ENCODE results near the gene GPN1. TPM values are rescaled to one million over a fixed set of nuclear protein-coding genes. Genes with fewer than 3 reads are reported as not detected.

The GPN1 gene
- polyA plus RNA-seq, 2 of the 4 experiments (the other 2 are of a cell fraction): 59.8 to 98.9 TPM

DNA sequence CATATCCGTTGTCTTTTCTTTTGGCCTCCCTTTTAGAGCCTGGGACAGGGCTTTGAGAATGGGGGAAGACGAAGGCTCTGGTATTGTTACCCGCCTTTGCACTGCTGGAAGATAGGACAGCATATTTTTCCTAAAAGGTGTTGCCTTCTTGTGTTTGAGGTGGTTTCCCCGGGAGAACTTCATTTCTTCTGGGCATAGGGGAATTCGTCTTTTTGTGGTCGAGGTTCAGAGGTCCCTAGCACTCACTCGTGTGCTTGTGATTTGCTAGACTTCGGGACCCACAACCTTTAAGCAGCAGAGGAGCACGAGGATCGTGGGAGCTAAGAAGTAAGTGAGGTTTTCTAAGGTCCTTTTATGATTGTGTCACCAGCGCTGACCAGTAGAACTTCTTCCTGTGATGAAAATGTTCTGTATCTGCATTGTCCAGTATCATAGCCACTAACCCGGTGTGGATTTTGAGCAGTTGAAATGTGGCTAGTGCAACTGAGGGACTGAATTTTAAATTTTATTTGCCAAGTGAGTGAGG is 45.4 kb upstream of the GPN1 start:
- ChIA-PET POLR2A (interaction anchor here (1.0 to 1.5 kb wide), 4 partner anchors 13 to 174 kb away, joined by 3 to 8 read pairs (median 4); partner anchors contain the start of genes NRBP1 and PPM1G), CTCF (interaction anchor here (1.5 kb wide), 1 partner anchor 21 kb away, joined by 3 read pairs; no protein-coding TSS in a partner anchor)
- Histone ChIP-seq H3K4me1 (peaks cover 12% of the 10 kb centered on the region), H3K27ac (peak overlapping the region; percentile 71 to 80), H3K9me3 (peaks cover 33% of the 10 kb centered on the region), H3K4me3 (peak overlapping the region; percentile 75), H3K4me2 (peak overlapping the region; percentile 82)
- 13% methylated on average over 12 of the region's 12 CpGs for WGBS (ENCODE audit: missing lambda C conversion rate)
- ATAC-seq (peak in 1 of 2 experiments; percentile 16; a peak in 3 of 6 replicates), FAIRE-seq (no peak), DNase-seq (ENCODE audit: low read depth in 1 of 2, low spot score in 1 of 2) (no peak)
- TF ChIP-seq ZNF302 (CRISPR knock-in tag; IDR thresholded peaks at IDR 0.05) (no peak), PHF8 (IDR thresholded peaks at IDR 0.05; ENCODE audit: borderline replicate concordance, low read depth) (peak; percentile 76)
- TF ChIP-seq, protein P1, sequence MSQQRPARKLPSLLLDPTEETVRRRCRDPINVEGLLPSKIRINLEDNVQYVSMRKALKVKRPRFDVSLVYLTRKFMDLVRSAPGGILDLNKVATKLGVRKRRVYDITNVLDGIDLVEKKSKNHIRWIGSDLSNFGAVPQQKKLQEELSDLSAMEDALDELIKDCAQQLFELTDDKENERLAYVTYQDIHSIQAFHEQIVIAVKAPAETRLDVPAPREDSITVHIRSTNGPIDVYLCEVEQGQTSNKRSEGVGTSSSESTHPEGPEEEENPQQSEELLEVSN (IDR thresholded peaks at IDR 0.05; ENCODE audit: borderline replicate concordance, low read depth): peak; percentile 36; the same call in 1 of the 2 replicates

DNA sequence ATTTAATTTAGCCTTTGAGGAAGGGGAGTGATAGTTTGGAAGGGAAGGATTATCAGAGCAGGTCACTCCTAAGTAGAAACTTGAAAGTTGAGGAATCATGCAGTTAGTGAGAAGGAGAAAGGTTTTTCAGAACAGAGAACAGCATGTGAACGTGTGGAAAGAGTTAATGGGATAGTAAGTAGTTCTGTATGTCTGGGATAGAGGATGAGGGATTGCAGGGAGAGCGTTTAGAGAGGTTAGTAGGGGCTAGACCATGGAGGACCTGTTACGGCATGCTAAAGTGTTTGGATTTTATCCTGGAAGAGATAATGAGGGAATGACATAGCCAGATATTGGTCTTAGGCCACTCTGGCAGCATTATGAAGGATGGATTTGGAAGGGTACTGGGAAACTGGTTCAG is 44.3 kb upstream of the GPN1 start:
- no peak for ATAC-seq
- H3K4me1 ChIP-seq: peaks cover 12% of the 10 kb centered on the region
- WGBS (ENCODE audit: missing lambda C conversion rate): 91% methylated on average over 3 of the region's 3 CpGs
- TF ChIP-seq JUN (IDR thresholded peaks at IDR 0.05) (no peak), CBX2 (IDR thresholded peaks at IDR 0.05; ENCODE audit: borderline replicate concordance, low read depth) (no peak), CBX8 (IDR thresholded peaks at IDR 0.05) (no peak), FOSL2 (IDR thresholded peaks at IDR 0.05) (no peak), FOSL2 (CRISPR knock-in tag; IDR thresholded peaks at IDR 0.05) (no peak), SMC3 (IDR thresholded peaks at IDR 0.05) (no peak), KDM1A (IDR thresholded peaks at IDR 0.05; ENCODE audit: low read depth) (no peak), EHMT2 (IDR thresholded peaks at IDR 0.05; ENCODE audit: low read depth) (no peak), ZNF302 (CRISPR knock-in tag; IDR thresholded peaks at IDR 0.05) (no peak), RARB (CRISPR knock-in tag; IDR thresholded peaks at IDR 0.05) (no peak), HDAC2 (IDR thresholded peaks at IDR 0.05) (no peak), FOSB (CRISPR knock-in tag; IDR thresholded peaks at IDR 0.05) (no peak)
- TF ChIP-seq, protein P2, sequence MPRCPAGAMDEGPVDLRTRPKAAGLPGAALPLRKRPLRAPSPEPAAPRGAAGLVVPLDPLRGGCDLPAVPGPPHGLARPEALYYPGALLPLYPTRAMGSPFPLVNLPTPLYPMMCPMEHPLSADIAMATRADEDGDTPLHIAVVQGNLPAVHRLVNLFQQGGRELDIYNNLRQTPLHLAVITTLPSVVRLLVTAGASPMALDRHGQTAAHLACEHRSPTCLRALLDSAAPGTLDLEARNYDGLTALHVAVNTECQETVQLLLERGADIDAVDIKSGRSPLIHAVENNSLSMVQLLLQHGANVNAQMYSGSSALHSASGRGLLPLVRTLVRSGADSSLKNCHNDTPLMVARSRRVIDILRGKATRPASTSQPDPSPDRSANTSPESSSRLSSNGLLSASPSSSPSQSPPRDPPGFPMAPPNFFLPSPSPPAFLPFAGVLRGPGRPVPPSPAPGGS (IDR thresholded peaks at IDR 0.05): no peak
- TF ChIP-seq, protein P3, sequence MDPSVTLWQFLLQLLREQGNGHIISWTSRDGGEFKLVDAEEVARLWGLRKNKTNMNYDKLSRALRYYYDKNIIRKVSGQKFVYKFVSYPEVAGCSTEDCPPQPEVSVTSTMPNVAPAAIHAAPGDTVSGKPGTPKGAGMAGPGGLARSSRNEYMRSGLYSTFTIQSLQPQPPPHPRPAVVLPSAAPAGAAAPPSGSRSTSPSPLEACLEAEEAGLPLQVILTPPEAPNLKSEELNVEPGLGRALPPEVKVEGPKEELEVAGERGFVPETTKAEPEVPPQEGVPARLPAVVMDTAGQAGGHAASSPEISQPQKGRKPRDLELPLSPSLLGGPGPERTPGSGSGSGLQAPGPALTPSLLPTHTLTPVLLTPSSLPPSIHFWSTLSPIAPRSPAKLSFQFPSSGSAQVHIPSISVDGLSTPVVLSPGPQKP (IDR thresholded peaks at IDR 0.05; ENCODE audit: low read depth, low read length): no peak
- H3K9me3 ChIP-seq: peaks cover 22% of the 10 kb centered on the region
- H3K4me3 ChIP-seq: peak overlapping the region; percentile 75
- H3K4me2 ChIP-seq: peak overlapping the region; percentile 82
- no peak for FAIRE-seq
- ChIA-PET POLR2A (no interaction called here), CTCF (interaction anchor here (1.7 kb wide), 1 partner anchor 12 kb away, joined by 8 read pairs; no protein-coding TSS in a partner anchor)
- no peak overlapping the region for H3K27ac ChIP-seq
- no peak for DNase-seq (ENCODE audit: low read depth in 1 of 2, low spot score in 1 of 2)

DNA sequence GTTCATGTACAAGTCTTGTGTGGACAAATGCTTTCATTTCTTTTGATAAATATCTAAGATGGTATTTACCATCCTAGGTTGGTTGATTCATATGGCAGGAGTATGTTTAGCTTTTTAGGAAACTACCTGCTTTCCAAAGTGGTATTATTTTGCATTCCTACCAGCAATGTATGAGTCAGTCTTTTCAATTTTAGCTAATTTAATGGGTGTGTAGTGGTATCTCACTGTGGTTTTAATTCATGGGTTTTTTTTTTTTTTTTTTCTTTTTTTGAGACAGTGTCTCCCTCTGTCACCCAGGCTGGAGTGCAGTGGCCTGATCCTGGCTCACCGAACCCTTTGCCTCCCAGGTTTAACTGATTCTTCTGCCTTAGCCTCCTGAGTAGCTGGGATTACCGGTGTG is 41.8 kb upstream of the GPN1 start:
- WGBS (ENCODE audit: missing lambda C conversion rate): 94% methylated on average over 2 of the region's 2 CpGs
- TF ChIP-seq HOXB13 (CRISPR knock-in tag; IDR thresholded peaks at IDR 0.05; ENCODE audit: low read depth) (no peak), TP53 (CRISPR knock-in tag; IDR thresholded peaks at IDR 0.05) (no peak), PHF8 (IDR thresholded peaks at IDR 0.05; ENCODE audit: borderline replicate concordance, low read depth) (no peak), TFCP2L1 (CRISPR knock-in tag; IDR thresholded peaks at IDR 0.05) (no peak), HOXB5 (CRISPR knock-in tag; IDR thresholded peaks at IDR 0.05) (no peak), MAFK (IDR thresholded peaks at IDR 0.05; ENCODE audit: partially characterized antibody) (no peak), ZC3H11A (IDR thresholded peaks at IDR 0.05) (no peak), ZNF302 (CRISPR knock-in tag; IDR thresholded peaks at IDR 0.05) (no peak), FOSB (CRISPR knock-in tag; IDR thresholded peaks at IDR 0.05) (no peak), EP300 (IDR thresholded peaks at IDR 0.05) (no peak), CHD2 (IDR thresholded peaks at IDR 0.05; ENCODE audit: low read length, partially characterized antibody) (no peak), RAD21 (conservative IDR thresholded peaks at IDR 0.05 in 1 of 2, IDR thresholded peaks at IDR 0.05 in 1 of 2) (no peak), HDAC2 (IDR thresholded peaks at IDR 0.05) (no peak), ZFP36 (IDR thresholded peaks at IDR 0.05; ENCODE audit: borderline replicate concordance, partially characterized antibody) (no peak), KDM1A (IDR thresholded peaks at IDR 0.05; ENCODE audit: low read depth) (no peak)
- TF ChIP-seq, protein P4, sequence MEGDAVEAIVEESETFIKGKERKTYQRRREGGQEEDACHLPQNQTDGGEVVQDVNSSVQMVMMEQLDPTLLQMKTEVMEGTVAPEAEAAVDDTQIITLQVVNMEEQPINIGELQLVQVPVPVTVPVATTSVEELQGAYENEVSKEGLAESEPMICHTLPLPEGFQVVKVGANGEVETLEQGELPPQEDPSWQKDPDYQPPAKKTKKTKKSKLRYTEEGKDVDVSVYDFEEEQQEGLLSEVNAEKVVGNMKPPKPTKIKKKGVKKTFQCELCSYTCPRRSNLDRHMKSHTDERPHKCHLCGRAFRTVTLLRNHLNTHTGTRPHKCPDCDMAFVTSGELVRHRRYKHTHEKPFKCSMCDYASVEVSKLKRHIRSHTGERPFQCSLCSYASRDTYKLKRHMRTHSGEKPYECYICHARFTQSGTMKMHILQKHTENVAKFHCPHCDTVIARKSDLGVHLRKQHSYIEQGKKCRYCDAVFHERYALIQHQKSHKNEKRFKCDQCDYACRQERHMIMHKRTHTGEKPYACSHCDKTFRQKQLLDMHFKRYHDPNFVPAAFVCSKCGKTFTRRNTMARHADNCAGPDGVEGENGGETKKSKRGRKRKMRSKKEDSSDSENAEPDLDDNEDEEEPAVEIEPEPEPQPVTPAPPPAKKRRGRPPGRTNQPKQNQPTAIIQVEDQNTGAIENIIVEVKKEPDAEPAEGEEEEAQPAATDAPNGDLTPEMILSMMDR (IDR thresholded peaks at IDR 0.05): no peak
- TF ChIP-seq, protein P5, sequence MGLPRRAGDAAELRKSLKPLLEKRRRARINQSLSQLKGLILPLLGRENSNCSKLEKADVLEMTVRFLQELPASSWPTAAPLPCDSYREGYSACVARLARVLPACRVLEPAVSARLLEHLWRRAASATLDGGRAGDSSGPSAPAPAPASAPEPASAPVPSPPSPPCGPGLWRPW (IDR thresholded peaks at IDR 0.05): no peak
- Histone ChIP-seq H3K4me3 (no peak overlapping the region), H3K9me3 (peaks cover 6% of the 10 kb centered on the region), H3K27ac (no peak overlapping the region), H3K4me2 (no peak overlapping the region), H3K4me1 (peaks cover 12% of the 10 kb centered on the region)
- DNase-seq (ENCODE audit: low read depth in 1 of 2, low spot score in 1 of 2) (no peak), FAIRE-seq (no peak), ATAC-seq (no peak)
- ChIA-PET CTCF (interaction anchor here (0.6 kb wide), 1 partner anchor 13 kb away, joined by 3 read pairs; no protein-coding TSS in a partner anchor), POLR2A (no interaction called here)

All from A549 (cell line).